Measurements from ENCODE around the gene PTPRD. TPM values are rescaled to one million over a fixed set of nuclear protein-coding genes. Genes with fewer than 3 reads are reported as not detected.

The PTPRD gene
- total RNA-seq, 2 donors from 2014 or later: 97.4 to 101 TPM

DNA sequence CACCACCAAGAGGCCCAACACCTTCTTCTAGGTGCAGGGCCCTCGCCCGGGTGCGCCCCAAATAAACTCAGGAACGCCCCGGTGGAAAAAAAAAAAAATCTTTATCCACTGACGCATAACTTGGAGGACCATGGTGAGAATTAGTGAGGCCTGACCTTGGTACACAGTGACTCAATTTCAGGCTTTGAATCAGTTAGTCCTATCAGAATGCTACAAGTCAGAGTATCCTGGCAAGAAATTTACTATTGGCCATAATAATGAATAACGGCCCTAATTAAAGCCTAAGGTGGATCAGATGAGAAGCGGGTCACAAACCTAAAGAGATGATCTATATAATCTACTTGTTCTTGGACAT is 1899.0 kb downstream of the PTPRD start:
- Histone ChIP-seq H3K27ac (ENCODE audit: low read depth, low read length) (no peak overlapping the region), H3K9ac (ENCODE audit: extremely low read depth, low read length, poor library complexity, severe bottlenecking) (no peak overlapping the region), H3K9me3 (ENCODE audit: control insufficient read depth, low read length) (no peaks in the 10 kb centered on the region), H3K4me1 (ENCODE audit: control insufficient read depth, insufficient read depth, low read length) (peaks cover 4% of the 10 kb centered on the region), H3K4me3 (ENCODE audit: low read length) (no peak overlapping the region), H3K36me3 (ENCODE audit: control insufficient read depth, insufficient read depth, low read length) (no peaks in the 10 kb centered on the region), H3K27me3 (ENCODE audit: control insufficient read depth, insufficient read depth, low read length, poor library complexity, severe bottlenecking) (peaks cover 23% of the 10 kb centered on the region)
- Mint-ChIP-seq H3K27ac (no peak overlapping the region), H3K36me3 (ENCODE audit: low read depth) (peaks cover 3% of the 10 kb centered on the region), H3K4me1 (peaks cover 15% of the 10 kb centered on the region), H3K27me3 (ENCODE audit: insufficient read depth) (peaks cover 15% of the 10 kb centered on the region), H3K9me3 (no peaks in the 10 kb centered on the region), H3K4me3 (no peak overlapping the region)
- TF ChIP-seq, protein P1, sequence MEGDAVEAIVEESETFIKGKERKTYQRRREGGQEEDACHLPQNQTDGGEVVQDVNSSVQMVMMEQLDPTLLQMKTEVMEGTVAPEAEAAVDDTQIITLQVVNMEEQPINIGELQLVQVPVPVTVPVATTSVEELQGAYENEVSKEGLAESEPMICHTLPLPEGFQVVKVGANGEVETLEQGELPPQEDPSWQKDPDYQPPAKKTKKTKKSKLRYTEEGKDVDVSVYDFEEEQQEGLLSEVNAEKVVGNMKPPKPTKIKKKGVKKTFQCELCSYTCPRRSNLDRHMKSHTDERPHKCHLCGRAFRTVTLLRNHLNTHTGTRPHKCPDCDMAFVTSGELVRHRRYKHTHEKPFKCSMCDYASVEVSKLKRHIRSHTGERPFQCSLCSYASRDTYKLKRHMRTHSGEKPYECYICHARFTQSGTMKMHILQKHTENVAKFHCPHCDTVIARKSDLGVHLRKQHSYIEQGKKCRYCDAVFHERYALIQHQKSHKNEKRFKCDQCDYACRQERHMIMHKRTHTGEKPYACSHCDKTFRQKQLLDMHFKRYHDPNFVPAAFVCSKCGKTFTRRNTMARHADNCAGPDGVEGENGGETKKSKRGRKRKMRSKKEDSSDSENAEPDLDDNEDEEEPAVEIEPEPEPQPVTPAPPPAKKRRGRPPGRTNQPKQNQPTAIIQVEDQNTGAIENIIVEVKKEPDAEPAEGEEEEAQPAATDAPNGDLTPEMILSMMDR (conservative IDR thresholded peaks at IDR 0.05): no peak
- 86 to 87% methylated on average over 2 to 8 of the region's 8 CpGs for WGBS, 2 experiments (ENCODE audit: insufficient coverage in 1 of 2, insufficient read length in 1 of 2)
- DNase-seq: no peak

DNA sequence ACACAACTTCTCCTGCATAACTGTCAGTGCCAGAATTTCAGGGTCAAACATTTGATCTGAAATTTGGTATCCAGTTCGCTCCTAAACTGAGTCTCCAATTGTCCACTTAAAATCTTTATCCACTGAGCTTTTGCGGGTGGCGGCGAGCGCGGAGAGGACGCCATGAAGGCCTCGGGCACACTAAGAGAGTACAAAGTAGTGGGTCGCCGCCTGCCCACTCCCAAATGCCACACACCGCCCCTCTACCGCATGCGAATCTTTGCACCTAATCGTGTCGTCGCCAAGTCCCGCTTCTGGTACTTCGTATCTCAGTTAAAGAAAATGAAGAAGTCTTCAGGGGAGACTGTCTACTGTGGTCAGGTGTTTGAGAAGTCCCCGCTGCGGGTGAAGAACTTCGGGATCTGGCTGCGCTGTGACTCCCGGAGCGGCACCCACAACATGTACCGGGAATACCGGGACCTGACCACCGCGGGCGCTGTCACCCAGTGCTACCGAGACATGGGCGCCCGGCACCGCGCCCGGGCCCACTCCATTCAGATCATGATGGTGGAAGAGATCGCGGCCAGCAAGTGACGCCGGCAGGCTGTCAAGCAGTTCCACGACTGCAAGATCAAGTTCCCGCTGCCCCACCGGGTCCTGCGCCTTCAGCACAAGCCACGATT is 1899.5 kb downstream of the PTPRD start:
- Histone ChIP-seq H3K4me1 (ENCODE audit: control insufficient read depth, insufficient read depth, low read length) (no peaks in the 10 kb centered on the region), H3K4me3 (ENCODE audit: low read length) (no peak overlapping the region), H3K9me3 (ENCODE audit: control insufficient read depth, low read length) (no peaks in the 10 kb centered on the region), H3K27me3 (ENCODE audit: control insufficient read depth, insufficient read depth, low read length, poor library complexity, severe bottlenecking) (peaks cover 23% of the 10 kb centered on the region), H3K36me3 (ENCODE audit: control insufficient read depth, insufficient read depth, low read length) (no peaks in the 10 kb centered on the region), H3K9ac (ENCODE audit: extremely low read depth, low read length, poor library complexity, severe bottlenecking) (no peak overlapping the region), H3K27ac (ENCODE audit: low read depth, low read length) (no peak overlapping the region)
- H3K27ac Mint-ChIP-seq: no peak overlapping the region
- 94 to 99% methylated on average over 30 to 44 of the region's 44 CpGs for WGBS, 2 experiments (ENCODE audit: insufficient coverage in 1 of 2, insufficient read length in 1 of 2)
- peaks cover 10% of the 10 kb centered on the region for H3K4me1 Mint-ChIP-seq
- peaks cover 15% of the 10 kb centered on the region for H3K27me3 Mint-ChIP-seq (ENCODE audit: insufficient read depth)
- H3K4me3 Mint-ChIP-seq: no peak overlapping the region
- DNase-seq: no peak
- no peaks in the 10 kb centered on the region for H3K9me3 Mint-ChIP-seq
- TF ChIP-seq, protein P1 (conservative IDR thresholded peaks at IDR 0.05): no peak
- H3K36me3 Mint-ChIP-seq (ENCODE audit: low read depth): peaks cover 3% of the 10 kb centered on the region

DNA sequence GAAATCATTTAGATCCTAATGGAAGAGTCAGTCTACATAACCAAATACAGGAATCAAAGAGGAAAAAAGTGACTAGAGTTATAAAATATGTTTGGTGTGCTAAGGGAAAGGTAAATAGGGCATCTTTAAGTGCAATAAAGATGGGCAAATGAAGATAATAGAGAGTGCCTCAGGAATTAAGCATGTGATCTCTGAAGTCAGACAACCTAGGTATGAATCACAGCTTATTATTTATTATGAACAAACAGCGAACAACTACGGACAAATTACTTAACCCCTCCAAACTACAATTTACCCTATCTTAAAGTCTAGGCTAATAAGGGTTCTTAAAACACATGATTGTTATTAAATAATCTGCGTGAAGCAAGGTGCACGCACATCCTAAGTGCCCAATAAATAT is 1903.1 kb downstream of the PTPRD start:
- H3K9me3 ChIP-seq (ENCODE audit: control insufficient read depth, low read length): no peaks in the 10 kb centered on the region
- H3K4me3 ChIP-seq (ENCODE audit: low read length): no peak overlapping the region
- peaks cover 3% of the 10 kb centered on the region for H3K36me3 Mint-ChIP-seq (ENCODE audit: low read depth)
- TF ChIP-seq, protein P1 (conservative IDR thresholded peaks at IDR 0.05): no peak
- H3K9ac ChIP-seq (ENCODE audit: extremely low read depth, low read length, poor library complexity, severe bottlenecking): no peak overlapping the region
- H3K27me3 Mint-ChIP-seq (ENCODE audit: insufficient read depth): no peaks in the 10 kb centered on the region
- H3K4me1 ChIP-seq (ENCODE audit: control insufficient read depth, insufficient read depth, low read length): no peaks in the 10 kb centered on the region
- no peaks in the 10 kb centered on the region for H3K9me3 Mint-ChIP-seq
- no peaks in the 10 kb centered on the region for H3K27me3 ChIP-seq (ENCODE audit: control insufficient read depth, insufficient read depth, low read length, poor library complexity, severe bottlenecking)
- H3K36me3 ChIP-seq (ENCODE audit: control insufficient read depth, insufficient read depth, low read length): no peaks in the 10 kb centered on the region
- no peak overlapping the region for H3K4me3 Mint-ChIP-seq
- H3K4me1 Mint-ChIP-seq: peaks cover 2% of the 10 kb centered on the region
- DNase-seq: no peak
- no peak overlapping the region for H3K27ac ChIP-seq (ENCODE audit: low read depth, low read length)
- no peak overlapping the region for H3K27ac Mint-ChIP-seq
- 97% methylated on average over 4 of the region's 4 CpGs; no CpG with 5 or more reads in 1 of the 2 experiments for WGBS, 2 experiments (ENCODE audit: insufficient coverage in 1 of 2, insufficient read length in 1 of 2)

Data from endodermal cell (in vitro differentiated cells).